Mesangial cell (primary cell): ENCODE data around the gene NT5C2. TPM values are rescaled to one million over a fixed set of nuclear protein-coding genes. Genes with fewer than 3 reads are reported as not detected.

Experiments used
- total RNA-seq: library from RNA; depleted of rRNA; stranded (reverse); fragments of >200 nt; gene quantifications from 2 replicates; pipeline ENCODE4 v1.2.3, GENCODE V29; 2015

Gene NT5C2
- total RNA-seq = 30.6 and 35.5 TPM in 2 replicates

GRCh38 chr10:103193107-103193819, at the start of gene NT5C2:
TSS of gene NT5C2 (minus strand) at chr10:103193272. CDS start at chr10:103174958, 18,314 bp downstream.

Other genes starting within 250 kb of the NT5C2 start
- gene RPEL1, start 52.6 kb upstream of the NT5C2 start, total RNA-seq = not detected in 2 replicates
- 2.7 and 2.9 TPM in 2 replicates for gene INA, start 83.9 kb upstream of the NT5C2 start, total RNA-seq
- gene PCGF6, start 157.9 kb upstream of the NT5C2 start, total RNA-seq = 8.0 and 9.0 TPM in 2 replicates
- 2.2 and 4.9 TPM in 2 replicates for gene TAF5, start 174.7 kb upstream of the NT5C2 start, total RNA-seq
- 110 and 173 TPM in 2 replicates for gene ATP5MK, start 203.2 kb upstream of the NT5C2 start, total RNA-seq
- gene PDCD11, start 203.4 kb upstream of the NT5C2 start, total RNA-seq = 25.2 and 31.9 TPM in 2 replicates